GM12874 (cell line): ENCODE data around the gene BCL2A1.

Source experiments
- CTCF ChIP-seq: IDR thresholded peaks from 2 replicates; pipeline ENCODE4 v1.5.1; 2011; ENCODE audit warnings: low read depth, mild to moderate bottlenecking, control low read depth, low read length, moderate library complexity; ENCODE audit not compliant: insufficient read depth

Gene BCL2A1

DNA sequence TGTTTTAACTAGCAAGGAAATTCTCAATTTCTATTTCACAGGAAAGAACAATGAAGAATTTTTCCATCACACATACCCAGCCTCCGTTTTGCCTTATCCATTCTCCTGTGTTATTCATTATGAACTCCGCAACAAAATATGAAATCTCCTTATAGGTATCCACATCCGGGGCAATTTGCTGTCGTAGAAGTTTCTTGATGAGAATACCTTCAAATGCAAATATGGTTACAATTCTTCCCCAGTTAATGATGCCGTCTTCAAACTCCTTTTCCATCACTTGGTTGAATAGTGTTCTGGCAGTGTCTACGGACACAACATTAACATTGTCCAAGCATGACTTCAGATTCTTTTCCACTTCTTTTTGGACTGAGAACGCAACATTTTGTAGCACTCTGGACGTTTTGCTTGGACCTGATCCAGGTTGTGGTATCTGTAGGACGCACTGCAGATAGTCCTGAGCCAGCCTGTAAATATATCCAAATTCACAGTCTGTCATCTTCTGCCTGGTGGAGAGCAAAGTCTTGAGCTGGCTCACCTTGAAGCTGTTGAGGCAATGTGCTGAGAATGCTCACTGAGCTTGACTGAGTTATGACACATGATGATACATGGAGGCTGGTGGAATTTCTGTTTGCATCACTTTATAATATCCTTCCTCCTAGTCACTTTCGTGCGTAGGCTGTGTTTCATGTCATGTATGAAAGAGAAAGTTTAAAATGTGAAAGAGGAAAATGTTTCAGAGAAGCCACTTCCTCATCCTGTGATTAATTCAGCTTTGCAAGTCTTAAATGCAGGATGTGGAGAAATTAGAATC lies at the start of gene BCL2A1:
Gene BCL2A1, minus strand, starts transcription at position 573 of the 811 bp plus-strand sequence. Its CDS starts 77 bp downstream, at position 496.
- no peak for TF ChIP-seq CTCF

DNA sequence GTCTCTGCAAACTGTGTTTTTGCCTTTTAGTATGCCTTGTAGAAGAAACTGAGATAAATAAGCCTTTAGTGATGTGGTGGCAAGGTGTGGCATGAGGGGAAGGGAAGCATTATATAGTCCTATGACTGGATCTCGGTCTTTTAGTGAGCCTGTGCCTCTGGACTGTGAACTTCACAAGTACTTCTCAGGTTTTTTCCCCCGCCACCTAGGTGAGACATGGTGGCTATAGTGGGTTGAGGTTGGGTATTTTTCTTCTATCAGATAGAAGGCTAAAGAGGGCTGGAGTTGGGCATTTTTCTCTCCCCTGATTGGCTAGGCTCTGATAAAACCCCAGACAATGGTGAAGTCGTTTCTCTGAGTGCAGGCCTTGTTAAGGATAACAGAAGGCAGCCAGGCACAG lies 49.7 kb upstream of the BCL2A1 start:
- no peak for TF ChIP-seq CTCF

GRCh38 chr15:80019168-80019745 lies 48.3 kb upstream of the BCL2A1 start:
- no peak for TF ChIP-seq CTCF

GRCh38 chr15:80015156-80015555 lies 44.2 kb upstream of the BCL2A1 start:
- TF ChIP-seq CTCF: no peak

GRCh38 chr15:80012060-80012726 lies 41.2 kb upstream of the BCL2A1 start:
- TF ChIP-seq CTCF: no peak

DNA sequence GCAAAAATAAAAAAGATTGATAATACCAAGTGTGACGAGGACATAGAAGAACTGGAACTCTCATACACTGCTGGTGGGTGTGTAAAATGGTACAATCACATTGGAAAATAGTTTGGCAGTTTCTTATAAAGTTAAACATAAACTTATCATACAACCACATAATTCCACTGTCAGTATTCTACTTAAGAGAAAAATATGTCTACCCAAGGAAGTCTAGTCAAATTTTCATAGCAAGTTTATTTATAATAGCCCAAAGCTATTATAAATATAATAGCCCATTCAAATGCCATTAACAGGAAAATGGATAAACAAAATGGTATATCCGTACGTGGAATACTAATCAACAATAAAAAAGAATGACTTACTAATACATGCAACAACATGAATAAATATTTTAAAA lies 40.6 kb upstream of the BCL2A1 start:
- TF ChIP-seq CTCF: no peak

GRCh38 chr15:80010131-80010673 lies 39.2 kb upstream of the BCL2A1 start:
- no peak for TF ChIP-seq CTCF
